HCT116 (cell line): ENCODE results near the gene RBFOX2. TPM values are rescaled to one million over a fixed set of nuclear protein-coding genes. Genes with fewer than 3 reads are reported as not detected.

Source experiments
- ATAC-seq: fragments of 200-7000 bp; cut with Tn5 transposase; 2 replicates; pipeline ENCODE4 v1.9.1; 2020; ENCODE audit warnings: mild to moderate bottlenecking, moderate library complexity
- BruUV-seq: library from RNA; stranded (reverse); fragments of 400-500 nt; replicated peaks from 2 replicates; lab custom pipeline; 2021; lab: Mats Ljungman, UMichigan
- CTCF ChIA-PET: fragments of 300-600 bp; sonication (Branson Sonifier 250); formaldehyde crosslinking; loops from one replicate; lab custom pipeline; 2021; ENCODE audit warnings: antibody characterized with exemption; lab: Charles Lee
- POLR2A ChIA-PET: fragments of 300-600, 350-600 bp; sonication (Branson Sonifier 250); formaldehyde crosslinking; loops from one replicate; lab custom pipeline; 2021; ENCODE audit warnings: antibody characterized with exemption; lab: Charles Lee
- RAD21 ChIA-PET, 2 experiments: fragments of 300-600 bp; sonication (Branson Sonifier 250); formaldehyde crosslinking; loops; one replicate each; lab custom pipeline; 2023; ENCODE audit warnings: low total read pairs in 2 of 2; ENCODE audit not compliant: uncharacterized antibody in 2 of 2, unreplicated experiment in 2 of 2, low non-redundant PET in 1 of 2; lab: Charles Lee
- DNase-seq: peaks from one replicate; pipeline ENCODE4 v3.0.0-alpha.2; 2010; ENCODE audit warnings: low read depth, low spot score
- H2AFZ ChIP-seq: fragments of 200-600 bp; shearing (Covaris generic), sonication (generic); 2 replicates; pipeline ENCODE4 v1.6.1; 2017; ENCODE audit warnings: low read depth, mixed run types, mixed read lengths, antibody characterized with exemption, low read length; ENCODE audit not compliant: poor library complexity, severe bottlenecking
- H3K27ac ChIP-seq: 2 replicates; pipeline ENCODE4 v1.5.1; 2012; ENCODE audit warnings: low read depth, low read length
- H3K27me3 ChIP-seq: fragments of 200-600 bp; sonication (generic); 2 replicates; pipeline ENCODE4 v1.6.1; 2016; ENCODE audit warnings: mixed run types, low read length, mixed read lengths; ENCODE audit not compliant: insufficient read depth
- H3K36me3 ChIP-seq, 2 experiments: fragments of 200-500 bp in 1 of 2; fragments of 200-600 bp in 1 of 2; sonication (Bioruptor generic) in 1 of 2; sonication (generic) in 1 of 2; 2 replicates each; pipeline versions ENCODE4 v1.5.1 to v1.6.1; 2014 to 2016; ENCODE audit warnings: low read length in 2 of 2, inconsistent platforms in 1 of 2, mixed read lengths in 1 of 2, mixed run types in 1 of 2; ENCODE audit not compliant: insufficient read depth in 2 of 2, control insufficient read depth in 1 of 2
- H3K4me1 ChIP-seq, 2 experiments: fragments of 200-600 bp in 1 of 2; sonication (generic) in 1 of 2; 2 replicates each; pipeline versions ENCODE4 v1.5.1 to v1.6.1; 2012 to 2017; ENCODE audit warnings: low read length in 2 of 2, inconsistent platforms in 1 of 2, mild to moderate bottlenecking in 1 of 2, mixed read lengths in 1 of 2, mixed run types in 1 of 2, moderate library complexity in 1 of 2; ENCODE audit not compliant: insufficient read depth in 2 of 2, control insufficient read depth in 1 of 2
- H3K4me2 ChIP-seq: fragments of 200-600 bp; sonication (generic); 2 replicates; pipeline ENCODE4 v1.6.1; 2017; ENCODE audit warnings: mixed run types, low read length, mixed read lengths
- H3K4me3 ChIP-seq, 2 experiments: fragments of 200-600 bp in 1 of 2; sonication (generic) in 1 of 2; replicated peaks in 1 of 2; 2 replicates each; pipeline ENCODE4 v1.5.1; 2011 to 2016; ENCODE audit warnings: low read length in 2 of 2, control low read depth in 1 of 2, low read depth in 1 of 2, mild to moderate bottlenecking in 1 of 2, mixed read lengths in 1 of 2, mixed run types in 1 of 2
- H3K79me2 ChIP-seq: fragments of 200-600 bp; sonication (generic); 2 replicates; pipeline ENCODE4 v1.6.1; 2017; ENCODE audit warnings: mild to moderate bottlenecking, mixed run types, low read length, moderate library complexity, mixed read lengths; ENCODE audit not compliant: insufficient read depth
- H3K9ac ChIP-seq: fragments of 200-600 bp; sonication (generic); 2 replicates; pipeline ENCODE4 v1.6.1; 2016; ENCODE audit warnings: low read length, mixed read lengths
- H3K9me2 ChIP-seq: fragments of 200-600 bp; sonication (generic), shearing (Covaris generic); 2 replicates; pipeline ENCODE4 v1.6.1; 2017; ENCODE audit warnings: mixed run types, mild to moderate bottlenecking, moderate library complexity; ENCODE audit not compliant: insufficient read depth
- H3K9me3 ChIP-seq, 2 experiments: fragments of 200-500 bp in 1 of 2; fragments of 200-600 bp in 1 of 2; sonication (Bioruptor generic) in 1 of 2; sonication (generic) in 1 of 2; 2 replicates each; pipeline ENCODE4 v1.6.1; 2014 to 2017; ENCODE audit warnings: low read length in 2 of 2, mixed read lengths in 2 of 2, inconsistent platforms in 1 of 2, low read depth in 1 of 2, mild to moderate bottlenecking in 1 of 2, mixed run types in 1 of 2, moderate library complexity in 1 of 2; ENCODE audit not compliant: control insufficient read depth in 1 of 2, insufficient read depth in 1 of 2
- H4K20me1 ChIP-seq: fragments of 200-600 bp; sonication (generic), shearing (Covaris generic); 2 replicates; pipeline ENCODE4 v1.6.1; 2017; ENCODE audit warnings: mixed run types, mild to moderate bottlenecking, moderate library complexity; ENCODE audit not compliant: insufficient read depth
- ATF3 ChIP-seq: IDR thresholded peaks from 2 replicates; pipeline ENCODE4 v1.6.1; 2012
- CEBPB ChIP-seq: IDR thresholded peaks from 2 replicates; pipeline ENCODE4 v1.6.1; 2012; ENCODE audit warnings: low read depth
- ELF1 ChIP-seq: IDR thresholded peaks from 2 replicates; pipeline ENCODE4 v1.6.1; 2012; ENCODE audit warnings: low read depth, borderline replicate concordance
- EZH2 ChIP-seq: fragments of 200-600 bp; sonication (generic); IDR thresholded peaks from 2 replicates; pipeline ENCODE4 v1.6.1; 2017; ENCODE audit warnings: antibody characterized with exemption, mixed run types
- EZH2phosphoT487 ChIP-seq: fragments of 200-600 bp; IDR thresholded peaks from 2 replicates; pipeline ENCODE4 v1.6.1; 2018; ENCODE audit warnings: antibody characterized with exemption, borderline replicate concordance
- FOSL1 ChIP-seq: IDR thresholded peaks from 2 replicates; pipeline ENCODE4 v1.6.1; 2012; ENCODE audit warnings: low read depth
- JUND ChIP-seq: IDR thresholded peaks from 2 replicates; pipeline ENCODE4 v1.6.1; 2012
- MAX ChIP-seq: IDR thresholded peaks from 2 replicates; pipeline ENCODE4 v1.6.1; 2012
- RAD21 ChIP-seq: IDR thresholded peaks from 2 replicates; pipeline ENCODE4 v1.6.1; 2012; ENCODE audit warnings: low read depth, mild to moderate bottlenecking
- SIN3A ChIP-seq: IDR thresholded peaks from 2 replicates; pipeline ENCODE4 v1.6.1; 2012; ENCODE audit warnings: low read depth
- SP1 ChIP-seq: IDR thresholded peaks from 2 replicates; pipeline ENCODE4 v1.6.1; 2012; ENCODE audit warnings: low read depth
- YY1 ChIP-seq: IDR thresholded peaks from 2 replicates; pipeline ENCODE4 v1.6.1; 2011; ENCODE audit warnings: low read length, low read depth, moderate library complexity, mild to moderate bottlenecking; ENCODE audit not compliant: insufficient replicate concordance; ENCODE audit errors: extremely low read depth
- ZNF274 ChIP-seq: fragments of 200-500 bp; sonication (Bioruptor generic); IDR thresholded peaks from 2 replicates; pipeline ENCODE4 v1.6.1; 2014; ENCODE audit warnings: mild to moderate bottlenecking, low read depth, low read length, inconsistent platforms
- intact Hi-C: fragments of 100-400 bp; cut with micrococcal nuclease; formaldehyde crosslinking; loops from 2 replicates; pipeline ENCODE4 v1.10.0; 2022
- total RNA-seq: library from RNA; stranded (reverse); gene quantifications from one replicate; pipeline ENCODE4 v1.2.1, GENCODE V29; 2021; ENCODE audit not compliant: unreplicated experiment

The RBFOX2 gene
- total RNA-seq, 1 experiment from 2014 or later: 83.9 TPM

- Histone ChIP-seq H3K4me1 (peaks cover 0 to 13% of the 10 kb centered on the region in 2 experiments; a peak in 3 of 4 replicates), H3K27me3 (no peaks in the 10 kb centered on the region), H3K9ac (no peak overlapping the region), H3K27ac (no peak overlapping the region), H3K36me3 (no peaks in the 10 kb centered on the region), H3K9me3 (no peaks in the 10 kb centered on the region), H3K4me3 (no peak overlapping the region), H3K9me2 (no peaks in the 10 kb centered on the region), H4K20me1 (0 out of 2 replicates have a peak, but pooled peaks cover 3% of the 10 kb centered on the region), H2AFZ (no peak overlapping the region)
- ChIA-PET POLR2A (interaction anchor here (0.6 kb wide), 1 partner anchor 118 kb away, joined by 3 read pairs; no protein-coding TSS in a partner anchor), CTCF (no interaction called here)
- intact Hi-C loops: no loop called here
- ATAC-seq (no peak), DNase-seq (no peak)
- BruUV-seq: no TSS peak
- TF ChIP-seq ZNF274 (no peak), EZH2phosphoT487 (no peak), SIN3A (no peak), JUND (no peak), RAD21 (no peak), EZH2 (no peak), ELF1 (no peak), CEBPB (no peak), FOSL1 (no peak), MAX (no peak), SP1 (no peak), ATF3 (no peak), YY1 (no peak)
- TF ChIP-seq, all 23 proteins: peak for 0
- RAD21 ChIA-PET: no interaction called here
- H3K79me2 ChIP-seq: peaks cover 32% of the 10 kb centered on the region
- H3K4me2 ChIP-seq: no peak overlapping the region
These were observed 231.2 kb downstream of the RBFOX2 start for GRCh38 chr22:35797411-35797810.
